GM12874 (cell line): ENCODE results near the gene RBBP4.

Experiments used
- TF ChIP-seq, protein P1 (sequence below): IDR thresholded peaks from 2 replicates; pipeline ENCODE4 v1.5.1; 2011; ENCODE audit warnings: low read depth, mild to moderate bottlenecking, control low read depth, low read length, moderate library complexity; ENCODE audit not compliant: insufficient read depth

RBBP4 gene

DNA sequence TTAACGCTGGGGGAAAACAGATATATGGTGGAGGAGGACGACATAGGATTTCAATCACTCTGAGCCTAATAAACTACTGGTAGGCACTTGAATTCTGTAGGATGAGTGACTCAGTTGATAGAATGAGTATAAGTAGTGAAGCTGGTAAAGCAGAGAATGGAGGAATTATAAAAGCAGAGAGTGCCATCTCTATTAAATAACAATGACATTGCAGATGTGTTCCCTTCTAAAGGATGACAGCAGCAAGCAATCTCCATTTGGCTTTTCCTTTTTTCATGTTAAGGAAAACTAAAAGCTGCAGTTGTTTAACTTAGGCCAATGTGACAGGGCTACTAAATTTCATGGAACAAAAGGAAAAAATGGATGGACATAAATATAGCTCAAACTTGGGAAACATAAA lies 18.2 kb upstream of the RBBP4 start:
- TF ChIP-seq, protein P1, sequence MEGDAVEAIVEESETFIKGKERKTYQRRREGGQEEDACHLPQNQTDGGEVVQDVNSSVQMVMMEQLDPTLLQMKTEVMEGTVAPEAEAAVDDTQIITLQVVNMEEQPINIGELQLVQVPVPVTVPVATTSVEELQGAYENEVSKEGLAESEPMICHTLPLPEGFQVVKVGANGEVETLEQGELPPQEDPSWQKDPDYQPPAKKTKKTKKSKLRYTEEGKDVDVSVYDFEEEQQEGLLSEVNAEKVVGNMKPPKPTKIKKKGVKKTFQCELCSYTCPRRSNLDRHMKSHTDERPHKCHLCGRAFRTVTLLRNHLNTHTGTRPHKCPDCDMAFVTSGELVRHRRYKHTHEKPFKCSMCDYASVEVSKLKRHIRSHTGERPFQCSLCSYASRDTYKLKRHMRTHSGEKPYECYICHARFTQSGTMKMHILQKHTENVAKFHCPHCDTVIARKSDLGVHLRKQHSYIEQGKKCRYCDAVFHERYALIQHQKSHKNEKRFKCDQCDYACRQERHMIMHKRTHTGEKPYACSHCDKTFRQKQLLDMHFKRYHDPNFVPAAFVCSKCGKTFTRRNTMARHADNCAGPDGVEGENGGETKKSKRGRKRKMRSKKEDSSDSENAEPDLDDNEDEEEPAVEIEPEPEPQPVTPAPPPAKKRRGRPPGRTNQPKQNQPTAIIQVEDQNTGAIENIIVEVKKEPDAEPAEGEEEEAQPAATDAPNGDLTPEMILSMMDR: no peak

DNA sequence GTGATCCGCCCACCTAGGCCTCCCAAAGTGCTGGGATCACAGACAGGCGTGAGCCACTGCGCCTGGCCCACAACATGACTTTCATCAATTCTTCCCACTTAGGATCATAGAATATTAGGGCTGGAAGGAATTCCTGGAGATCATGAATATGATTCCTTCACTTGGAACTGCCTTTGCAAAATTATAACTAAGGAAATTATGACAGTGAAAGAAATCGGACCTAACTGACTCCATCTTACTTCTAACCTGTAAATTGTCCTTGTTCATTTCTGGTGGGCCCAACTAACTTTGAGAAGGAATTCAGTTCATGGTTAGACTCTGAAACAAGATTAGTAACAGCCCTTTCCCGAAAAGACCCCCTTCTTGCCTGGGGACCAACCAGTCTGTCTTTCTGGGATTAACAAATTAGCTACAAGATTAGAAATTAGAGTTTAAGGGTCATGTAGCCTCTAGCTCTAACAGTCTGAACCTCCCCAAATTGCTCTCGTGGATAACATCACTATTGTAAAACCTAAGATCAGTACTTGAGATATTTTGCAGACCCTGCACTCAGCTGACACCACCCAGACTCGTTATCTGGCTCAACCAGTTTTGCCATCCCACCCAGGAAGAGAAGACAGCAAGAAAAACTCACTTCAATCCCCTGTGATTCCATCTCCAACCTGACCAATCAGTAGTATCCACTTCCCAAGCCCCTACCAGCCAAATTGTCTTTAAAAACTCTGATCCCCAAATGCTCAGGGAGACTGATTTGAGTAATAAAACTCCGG lies 15.3 kb upstream of the RBBP4 start:
- TF ChIP-seq, protein P1: no peak

DNA sequence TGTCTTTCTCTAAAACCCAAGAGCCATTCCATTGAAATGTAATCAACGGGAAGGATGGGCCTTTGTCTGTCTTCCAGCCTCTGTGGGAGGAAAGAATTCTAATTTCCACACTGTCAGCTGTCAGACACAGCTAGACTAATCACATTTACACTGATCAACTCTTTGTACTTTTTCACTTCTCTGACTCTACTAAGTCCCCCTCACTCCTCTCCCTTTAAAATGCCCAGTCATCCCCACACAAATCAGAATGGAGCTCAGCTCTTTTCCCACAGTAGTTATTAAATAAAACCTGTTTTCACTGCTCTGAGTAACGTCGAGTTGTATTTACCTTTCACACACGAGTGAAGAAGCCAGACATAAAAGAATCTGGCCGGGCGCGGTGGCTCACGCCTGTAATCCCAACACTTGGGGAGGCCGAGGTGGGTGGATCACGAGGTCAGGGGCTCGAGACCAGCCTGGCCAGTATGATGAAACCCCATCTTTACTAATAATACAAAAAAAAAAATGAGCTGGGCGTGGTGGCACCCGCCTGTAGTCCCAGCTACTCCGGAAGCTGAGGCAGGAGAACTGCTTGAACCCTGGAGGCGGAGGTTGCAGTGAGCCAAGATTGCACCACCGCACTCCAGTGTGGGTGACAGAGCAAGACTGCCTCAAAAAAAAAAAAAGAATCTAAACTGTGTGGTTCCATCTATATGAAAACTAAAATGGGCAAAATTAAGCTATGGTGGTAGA lies 13.9 kb upstream of the RBBP4 start:
- TF ChIP-seq, protein P1: no peak

DNA sequence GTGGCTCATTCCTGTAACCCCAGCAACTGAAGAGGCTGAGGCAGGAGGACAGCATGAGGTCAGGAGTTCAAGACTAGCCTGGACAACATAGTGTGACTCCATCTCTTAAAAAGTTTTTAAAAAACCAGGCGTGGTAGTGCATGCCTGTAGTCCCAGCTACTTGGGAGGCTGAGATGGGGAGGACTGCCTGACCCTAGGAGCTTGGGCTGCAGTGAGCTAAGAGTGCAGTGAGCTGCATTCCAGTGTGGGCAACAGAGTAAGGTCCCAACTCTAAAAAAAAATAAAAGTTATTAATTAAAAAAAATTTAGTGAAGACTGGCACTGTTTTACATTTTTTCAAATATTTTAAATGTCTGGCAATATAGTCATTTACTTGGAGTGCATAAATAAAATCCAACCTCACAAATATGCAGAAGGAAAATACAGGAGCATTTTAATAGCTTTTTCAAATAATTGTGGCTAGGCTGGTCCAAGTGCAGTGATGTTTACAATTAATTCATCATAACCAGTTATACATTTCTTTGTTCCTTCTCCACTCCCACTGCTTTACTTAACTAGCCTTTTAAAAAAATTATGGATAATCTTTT lies 11.4 kb upstream of the RBBP4 start:
- TF ChIP-seq, protein P1: no peak

DNA sequence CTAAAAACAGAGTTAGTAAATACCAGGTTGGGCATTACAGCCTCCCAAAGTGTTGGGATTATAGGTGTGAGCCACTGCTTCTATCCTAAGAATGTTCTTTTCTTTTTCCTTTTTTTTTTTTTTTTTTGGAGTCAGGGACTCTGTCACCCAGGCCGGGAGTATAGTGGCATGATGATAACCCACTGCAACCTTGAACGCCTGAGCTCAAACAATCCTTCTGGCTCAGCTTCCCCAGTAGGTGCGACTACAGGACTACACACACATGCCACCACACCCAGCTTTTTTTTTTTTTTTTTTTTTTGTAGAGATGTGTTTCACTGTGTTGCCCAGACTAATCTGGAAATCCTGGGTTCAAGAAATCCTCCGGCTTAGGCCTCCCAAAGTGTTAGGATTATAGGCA lies 6.6 kb upstream of the RBBP4 start:
- TF ChIP-seq, protein P1: no peak

DNA sequence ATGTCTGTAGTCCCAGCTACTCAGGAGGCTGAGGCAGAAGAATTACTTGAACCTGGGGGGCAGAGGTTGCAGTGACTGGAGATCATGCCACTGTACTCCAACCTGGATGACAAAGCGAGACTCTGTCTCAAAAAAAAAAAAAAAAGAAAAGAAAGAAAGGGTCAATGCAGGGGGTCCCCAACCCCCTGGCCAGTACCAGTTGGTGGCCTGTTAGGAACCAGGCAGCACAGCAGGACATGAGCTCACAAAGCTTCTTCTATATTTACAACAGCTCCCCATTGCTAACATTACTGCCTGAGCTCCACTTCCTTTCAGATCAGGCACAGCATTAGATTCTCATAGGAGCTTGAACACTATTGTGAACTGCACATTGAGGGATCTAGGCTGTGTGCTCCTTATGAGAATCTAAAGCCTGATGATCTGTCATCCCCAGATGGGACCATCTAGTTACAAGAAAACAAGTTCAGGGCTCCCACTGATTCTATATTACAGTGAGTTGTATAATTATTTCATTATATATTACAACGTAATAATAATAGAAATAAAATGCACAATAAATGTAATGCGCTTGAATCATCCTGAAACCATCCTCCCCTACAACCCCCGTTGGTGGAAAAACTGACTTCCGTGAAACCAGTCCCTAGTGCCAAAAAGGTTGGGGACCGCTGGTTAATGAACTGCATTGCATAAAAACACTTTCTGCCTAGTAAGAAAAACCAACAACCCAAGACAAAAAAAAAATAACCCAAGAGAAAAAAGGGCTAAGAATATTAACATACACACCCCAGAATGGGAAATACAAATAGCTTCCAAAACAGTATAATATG lies 3.5 kb upstream of the RBBP4 start:
- TF ChIP-seq, protein P1: no peak
